ENCODE measurements around the gene CNPY1.

The CNPY1 gene

DNA sequence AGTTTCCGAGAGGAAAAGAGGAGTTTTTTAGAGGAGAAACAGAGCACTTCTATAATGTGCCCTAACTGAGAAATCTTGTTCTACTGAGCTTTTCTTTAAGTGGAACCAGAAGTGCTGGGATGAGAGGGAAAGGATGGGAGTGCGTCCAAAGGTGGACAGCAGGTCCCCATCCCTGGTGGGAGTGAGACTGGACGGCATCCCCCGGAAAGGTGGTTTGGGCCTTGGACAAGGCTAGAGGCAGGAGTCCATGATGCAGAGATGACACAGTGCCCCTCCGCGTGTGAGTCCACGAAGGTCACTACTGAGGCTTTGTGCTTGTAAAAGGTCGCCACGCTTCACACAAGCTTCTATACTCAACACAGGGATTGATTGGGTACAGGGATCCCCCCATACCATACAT is 94.5 kb downstream of the CNPY1 start:
- H3K4me3 ChIP-seq (ENCODE audit: low read depth, low read length) = no peak overlapping the region
- TF ChIP-seq, protein P1, sequence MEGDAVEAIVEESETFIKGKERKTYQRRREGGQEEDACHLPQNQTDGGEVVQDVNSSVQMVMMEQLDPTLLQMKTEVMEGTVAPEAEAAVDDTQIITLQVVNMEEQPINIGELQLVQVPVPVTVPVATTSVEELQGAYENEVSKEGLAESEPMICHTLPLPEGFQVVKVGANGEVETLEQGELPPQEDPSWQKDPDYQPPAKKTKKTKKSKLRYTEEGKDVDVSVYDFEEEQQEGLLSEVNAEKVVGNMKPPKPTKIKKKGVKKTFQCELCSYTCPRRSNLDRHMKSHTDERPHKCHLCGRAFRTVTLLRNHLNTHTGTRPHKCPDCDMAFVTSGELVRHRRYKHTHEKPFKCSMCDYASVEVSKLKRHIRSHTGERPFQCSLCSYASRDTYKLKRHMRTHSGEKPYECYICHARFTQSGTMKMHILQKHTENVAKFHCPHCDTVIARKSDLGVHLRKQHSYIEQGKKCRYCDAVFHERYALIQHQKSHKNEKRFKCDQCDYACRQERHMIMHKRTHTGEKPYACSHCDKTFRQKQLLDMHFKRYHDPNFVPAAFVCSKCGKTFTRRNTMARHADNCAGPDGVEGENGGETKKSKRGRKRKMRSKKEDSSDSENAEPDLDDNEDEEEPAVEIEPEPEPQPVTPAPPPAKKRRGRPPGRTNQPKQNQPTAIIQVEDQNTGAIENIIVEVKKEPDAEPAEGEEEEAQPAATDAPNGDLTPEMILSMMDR (IDR thresholded peaks at IDR 0.05; ENCODE audit: insufficient read depth, low read depth, low read length, missing control alignments) = no peak
- no peak for DNase-seq (ENCODE audit: low read depth)

All from GM12865 (cell line).